Transverse colon (tissue), 3 donors: ENCODE measurements around the gene UAP1L1.

Source experiments
- EP300 ChIP-seq: sonication (generic); formaldehyde crosslinking; IDR thresholded peaks from one replicate; pipeline ENCODE4 v1.6.1; 2017; ENCODE audit warnings: antibody characterized with exemption, low read depth
- POLR2A ChIP-seq: fragments of 450-650 bp; IDR thresholded peaks from one replicate; pipeline ENCODE4 v1.6.1; 2016; ENCODE audit warnings: antibody characterized with exemption, mild to moderate bottlenecking, moderate library complexity
- TF ChIP-seq, protein P1 (sequence below), 5 experiments: fragments of 200-600 bp in 3 of 5; fragments of 450-650 bp in 2 of 5; sonication (generic) in 3 of 5; IDR thresholded peaks; 1 replicate in 2 of 5; 2 replicates in 3 of 5; pipeline ENCODE4 v1.5.1; 2016 to 2017; ENCODE audit warnings: antibody characterized with exemption in 5 of 5, inconsistent platforms in 3 of 5, mild to moderate bottlenecking in 2 of 5, moderate library complexity in 1 of 5

DNA sequence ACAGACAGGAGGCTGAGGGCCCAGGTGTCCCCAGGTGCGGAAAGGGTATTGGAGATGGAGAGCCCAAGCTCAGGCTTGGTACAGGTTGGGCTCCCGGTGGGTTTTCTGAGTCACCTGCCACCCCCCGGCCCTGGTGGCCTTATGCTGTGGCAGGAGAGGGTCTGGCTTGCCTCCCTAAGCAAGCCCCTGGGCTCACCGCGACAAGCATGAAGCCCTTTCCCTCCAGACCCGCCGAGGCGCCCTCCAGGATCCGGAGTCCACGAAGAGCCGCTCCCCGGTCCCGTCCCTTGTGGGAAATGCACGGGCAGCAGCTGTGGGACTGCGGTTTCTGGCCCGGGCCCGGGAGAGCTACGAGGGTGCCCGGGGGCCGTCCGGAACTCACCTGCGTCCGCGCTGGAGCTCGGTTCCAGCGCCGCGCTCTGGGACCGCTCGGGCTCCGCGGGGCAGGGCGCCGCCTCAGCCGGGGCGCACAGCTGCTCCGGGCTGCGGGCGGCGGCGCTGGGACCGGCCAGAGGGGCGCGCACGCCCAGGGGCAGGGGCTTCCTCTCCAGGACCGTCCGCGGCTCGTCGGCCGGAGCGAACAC is 7.7 kb upstream of the UAP1L1 start:
- no peak for TF ChIP-seq EP300
- TF ChIP-seq, protein P1, sequence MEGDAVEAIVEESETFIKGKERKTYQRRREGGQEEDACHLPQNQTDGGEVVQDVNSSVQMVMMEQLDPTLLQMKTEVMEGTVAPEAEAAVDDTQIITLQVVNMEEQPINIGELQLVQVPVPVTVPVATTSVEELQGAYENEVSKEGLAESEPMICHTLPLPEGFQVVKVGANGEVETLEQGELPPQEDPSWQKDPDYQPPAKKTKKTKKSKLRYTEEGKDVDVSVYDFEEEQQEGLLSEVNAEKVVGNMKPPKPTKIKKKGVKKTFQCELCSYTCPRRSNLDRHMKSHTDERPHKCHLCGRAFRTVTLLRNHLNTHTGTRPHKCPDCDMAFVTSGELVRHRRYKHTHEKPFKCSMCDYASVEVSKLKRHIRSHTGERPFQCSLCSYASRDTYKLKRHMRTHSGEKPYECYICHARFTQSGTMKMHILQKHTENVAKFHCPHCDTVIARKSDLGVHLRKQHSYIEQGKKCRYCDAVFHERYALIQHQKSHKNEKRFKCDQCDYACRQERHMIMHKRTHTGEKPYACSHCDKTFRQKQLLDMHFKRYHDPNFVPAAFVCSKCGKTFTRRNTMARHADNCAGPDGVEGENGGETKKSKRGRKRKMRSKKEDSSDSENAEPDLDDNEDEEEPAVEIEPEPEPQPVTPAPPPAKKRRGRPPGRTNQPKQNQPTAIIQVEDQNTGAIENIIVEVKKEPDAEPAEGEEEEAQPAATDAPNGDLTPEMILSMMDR (IDR thresholded peaks at IDR 0.05), result no peak
- no peak for TF ChIP-seq POLR2A
